GM18867 (cell line): ENCODE results near the gene RGS16.
"Not testable (repeated sequence)": the region's sequence is repeated elsewhere in the genome, so short reads cannot be mapped to it uniquely, and the experiment has no call there.

ENCODE experiments used
- ATAC-seq: cut with Tn5 transposase; IDR thresholded peaks from one replicate; pipeline ENCODE4 v1.9.1; 2021; ENCODE audit warnings: mild to moderate bottlenecking, moderate library complexity; ENCODE audit not compliant: unreplicated experiment

RGS16 gene

GRCh38 chr1:182604175-182605164 lies at the start of gene RGS16:
Gene RGS16 (minus strand): TSS chr1:182604389. CDS start chr1:182604259, 130 bp downstream.
- peak; percentile 90 for ATAC-seq

GRCh38 chr1:182653986-182654385 lies 49.8 kb upstream of the RGS16 start:
- ATAC-seq = no peak

- no peak for ATAC-seq
Measured at GRCh38 chr1:182652933-182653332, 48.7 kb upstream of the RGS16 start.

- no peak for ATAC-seq
Measured at GRCh38 chr1:182651339-182651724, 47.1 kb upstream of the RGS16 start.

- no peak for ATAC-seq
Measured at GRCh38 chr1:182650678-182651338, 46.6 kb upstream of the RGS16 start.

- ATAC-seq = peak; percentile 54
Measured at GRCh38 chr1:182649041-182649440, 44.9 kb upstream of the RGS16 start.

GRCh38 chr1:182646739-182647138 lies 42.5 kb upstream of the RGS16 start:
- ATAC-seq = no peak

- no peak for ATAC-seq
Measured at GRCh38 chr1:182644886-182645285, 40.7 kb upstream of the RGS16 start.

- ATAC-seq = no peak
Measured at GRCh38 chr1:182643699-182644098, 39.5 kb upstream of the RGS16 start.

- ATAC-seq = no peak
Measured at GRCh38 chr1:182642461-182642860, 38.3 kb upstream of the RGS16 start.

GRCh38 chr1:182641561-182641960 lies 37.4 kb upstream of the RGS16 start:
- no peak for ATAC-seq

- no peak for ATAC-seq
Measured at GRCh38 chr1:182639330-182639729, 35.1 kb upstream of the RGS16 start.

- no peak for ATAC-seq
Measured at GRCh38 chr1:182637769-182638168, 33.6 kb upstream of the RGS16 start.

- no peak for ATAC-seq
Measured at GRCh38 chr1:182635871-182636270, 31.7 kb upstream of the RGS16 start.

- ATAC-seq = no peak
Measured at GRCh38 chr1:182634306-182635072, 30.3 kb upstream of the RGS16 start.

- ATAC-seq = no peak
Measured at GRCh38 chr1:182633657-182634281, 29.6 kb upstream of the RGS16 start.

- ATAC-seq = no peak
Measured at GRCh38 chr1:182633031-182633430, 28.8 kb upstream of the RGS16 start.

GRCh38 chr1:182632441-182632857 lies 28.3 kb upstream of the RGS16 start:
- ATAC-seq = not testable (repeated sequence)

- no peak for ATAC-seq
Measured at GRCh38 chr1:182631954-182632353, 27.8 kb upstream of the RGS16 start.

GRCh38 chr1:182631053-182631677 lies 27.0 kb upstream of the RGS16 start:
- ATAC-seq = no peak
